Tibial nerve (tissue), 4 donors: ENCODE measurements around the gene SERPINI1. TPM values are rescaled to one million over a fixed set of nuclear protein-coding genes. Genes with fewer than 3 reads are reported as not detected.

Source experiments
- DNase-seq, 2 donors: peaks; one replicate each; pipeline ENCODE4 v3.0.0-alpha.2; 2019; ENCODE audit warnings: low spot score in 2 of 2
- H3K27ac ChIP-seq, 4 donors: fragments of 200-600 bp; sonication (generic) in 3 of 4; one replicate each; pipeline ENCODE4 v1.5.1; 2017 to 2019; ENCODE audit warnings: mild to moderate bottlenecking in 1 of 4
- H3K27me3 ChIP-seq, 2 donors: fragments of 200-600 bp; sonication (generic) in 1 of 2; one replicate each; pipeline versions ENCODE4 v1.5.1 to v1.6.0; 2017 to 2019
- H3K36me3 ChIP-seq, 3 donors: fragments of 200-600 bp; sonication (generic); one replicate each; pipeline ENCODE4 v1.5.1; 2018 to 2019
- H3K4me1 ChIP-seq, 4 donors: fragments of 200-600 bp; sonication (generic) in 3 of 4; one replicate each; pipeline ENCODE4 v1.5.1; 2017 to 2019
- H3K4me3 ChIP-seq, 4 donors: fragments of 200-600 bp; sonication (generic) in 3 of 4; one replicate each; pipeline ENCODE4 v1.5.1; 2017 to 2019; ENCODE audit warnings: mild to moderate bottlenecking in 1 of 4, moderate library complexity in 1 of 4
- H3K9me3 ChIP-seq, 4 donors: fragments of 200-600 bp; sonication (generic) in 3 of 4; one replicate each; pipeline ENCODE4 v1.5.1; 2017 to 2019
- CTCF ChIP-seq, 5 experiments: fragments of 200-600 bp in 3 of 5; fragments of 450-650 bp in 2 of 5; sonication (generic) in 3 of 5; IDR thresholded peaks; one replicate each; pipeline ENCODE4 v1.5.1; 2016 to 2019; ENCODE audit warnings: antibody characterized with exemption in 5 of 5, mild to moderate bottlenecking in 3 of 5, moderate library complexity in 2 of 5
- EP300 ChIP-seq, 2 donors: sonication (generic); formaldehyde crosslinking; IDR thresholded peaks; one replicate each; pipeline ENCODE4 v1.6.1; 2017; ENCODE audit warnings: antibody characterized with exemption in 2 of 2, mild to moderate bottlenecking in 1 of 2
- POLR2A ChIP-seq, 2 donors: fragments of 450-650 bp; IDR thresholded peaks; one replicate each; pipeline ENCODE4 v1.6.1; 2017; ENCODE audit warnings: antibody characterized with exemption in 2 of 2, mild to moderate bottlenecking in 2 of 2, moderate library complexity in 2 of 2
- WGBS, 2 donors: methylation state at CpG; one replicate each; pipeline ENCODE4 v1.1.5; 2018; 5-methylcytosine and 5-hydroxymethylcytosine counted together
- total RNA-seq, 4 donors: library from RNA; depleted of rRNA; stranded (reverse); fragments of >200 nt; gene quantifications; one replicate each; pipeline ENCODE4 v1.1.0, GENCODE V29; 2016

The SERPINI1 gene
- total RNA-seq, 4 donors from 2014 or later = 1.2 to 15.5 (median 3.8) TPM

GRCh38 chr3:167839460-167840134 lies 104.1 kb downstream of the SERPINI1 start:
- TF ChIP-seq EP300 (IDR thresholded peaks at IDR 0.05) (no peak), CTCF (IDR thresholded peaks at IDR 0.05) (no peak), POLR2A (IDR thresholded peaks at IDR 0.05) (no peak)
- H3K27ac ChIP-seq = no peak overlapping the region
- no peak overlapping the region for H3K4me3 ChIP-seq
- no peaks in the 10 kb centered on the region for H3K4me1 ChIP-seq
- WGBS, 2 donors = 61 to 64% methylated on average over 4 of the region's 4 CpGs
- H3K9me3 ChIP-seq = no peaks in the 10 kb centered on the region
- no peaks in the 10 kb centered on the region for H3K36me3 ChIP-seq
- H3K27me3 ChIP-seq = no peaks in the 10 kb centered on the region
- no peak for DNase-seq

- Histone ChIP-seq H3K27me3 (no peaks in the 10 kb centered on the region), H3K9me3 (no peaks in the 10 kb centered on the region), H3K4me3 (no peak overlapping the region), H3K4me1 (no peaks in the 10 kb centered on the region), H3K36me3 (no peaks in the 10 kb centered on the region), H3K27ac (no peak overlapping the region)
- 89 to 94% methylated on average over 3 of the region's 3 CpGs for WGBS, 2 donors
- DNase-seq = no peak
- TF ChIP-seq POLR2A (IDR thresholded peaks at IDR 0.05) (no peak), EP300 (IDR thresholded peaks at IDR 0.05) (no peak), CTCF (IDR thresholded peaks at IDR 0.05) (no peak)
Measured at GRCh38 chr3:167840247-167840646, 104.7 kb downstream of the SERPINI1 start.

DNA sequence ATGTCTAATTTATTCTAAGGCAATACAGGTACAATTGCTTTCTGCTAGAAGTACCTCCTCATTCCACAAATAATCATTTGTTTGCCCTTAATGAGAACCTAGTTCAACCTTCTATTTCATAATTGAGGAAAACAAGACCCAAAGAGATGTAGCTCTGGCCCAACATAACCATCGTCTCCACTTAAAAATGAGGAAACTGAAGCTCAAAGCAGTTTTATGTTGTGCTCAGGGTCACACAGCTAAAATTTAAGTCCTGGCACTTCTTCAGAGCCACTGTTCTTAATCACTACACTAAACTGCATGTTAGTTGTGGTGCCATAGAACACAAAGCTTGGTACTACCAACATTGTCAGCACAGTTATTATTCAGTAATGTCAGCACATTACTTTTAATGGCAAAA lies 108.0 kb downstream of the SERPINI1 start:
- Histone ChIP-seq H3K9me3 (no peaks in the 10 kb centered on the region), H3K27ac (no peak overlapping the region), H3K4me3 (no peak overlapping the region), H3K4me1 (no peaks in the 10 kb centered on the region), H3K36me3 (no peaks in the 10 kb centered on the region), H3K27me3 (no peaks in the 10 kb centered on the region)
- 72 to 81% methylated on average over 1 of the region's 1 CpG for WGBS, 2 donors
- DNase-seq = no peak
- TF ChIP-seq CTCF (IDR thresholded peaks at IDR 0.05) (no peak), EP300 (IDR thresholded peaks at IDR 0.05) (no peak), POLR2A (IDR thresholded peaks at IDR 0.05) (no peak)

- Histone ChIP-seq H3K9me3 (no peaks in the 10 kb centered on the region), H3K36me3 (no peaks in the 10 kb centered on the region), H3K27me3 (no peaks in the 10 kb centered on the region), H3K4me1 (no peaks in the 10 kb centered on the region), H3K27ac (no peak overlapping the region), H3K4me3 (no peak overlapping the region)
- TF ChIP-seq EP300 (IDR thresholded peaks at IDR 0.05) (no peak), POLR2A (IDR thresholded peaks at IDR 0.05) (no peak), CTCF (IDR thresholded peaks at IDR 0.05) (no peak)
- 85 to 88% methylated on average over 2 of the region's 2 CpGs for WGBS, 2 donors
- DNase-seq = no peak
Measured at GRCh38 chr3:167843886-167844285, 108.4 kb downstream of the SERPINI1 start.

DNA sequence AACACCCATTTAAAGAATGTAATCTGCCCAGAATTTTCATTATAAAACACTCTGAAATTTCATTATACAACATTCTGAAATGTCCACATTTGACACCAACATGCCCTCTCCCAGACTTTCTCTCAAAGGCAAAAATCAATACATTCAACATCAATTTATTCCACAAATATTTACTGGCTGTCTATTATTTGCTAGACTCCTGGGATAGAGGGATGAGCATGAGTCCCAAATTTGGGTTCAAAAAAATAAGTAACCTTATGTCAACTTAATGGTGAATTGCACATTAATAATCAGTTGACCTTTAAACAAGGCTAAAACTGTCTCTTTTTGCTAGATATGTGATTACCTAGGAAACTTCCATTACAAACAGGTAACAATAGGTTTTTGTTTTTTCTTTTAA lies 109.0 kb downstream of the SERPINI1 start:
- H3K9me3 ChIP-seq = no peaks in the 10 kb centered on the region
- DNase-seq = no peak
- H3K27ac ChIP-seq = no peak overlapping the region
- TF ChIP-seq CTCF (IDR thresholded peaks at IDR 0.05) (no peak), EP300 (IDR thresholded peaks at IDR 0.05) (no peak), POLR2A (IDR thresholded peaks at IDR 0.05) (no peak)
- no peaks in the 10 kb centered on the region for H3K4me1 ChIP-seq
- no peaks in the 10 kb centered on the region for H3K36me3 ChIP-seq
- H3K27me3 ChIP-seq = no peaks in the 10 kb centered on the region
- no peak overlapping the region for H3K4me3 ChIP-seq
